ENCODE data around the gene CNTNAP2.

DNA sequence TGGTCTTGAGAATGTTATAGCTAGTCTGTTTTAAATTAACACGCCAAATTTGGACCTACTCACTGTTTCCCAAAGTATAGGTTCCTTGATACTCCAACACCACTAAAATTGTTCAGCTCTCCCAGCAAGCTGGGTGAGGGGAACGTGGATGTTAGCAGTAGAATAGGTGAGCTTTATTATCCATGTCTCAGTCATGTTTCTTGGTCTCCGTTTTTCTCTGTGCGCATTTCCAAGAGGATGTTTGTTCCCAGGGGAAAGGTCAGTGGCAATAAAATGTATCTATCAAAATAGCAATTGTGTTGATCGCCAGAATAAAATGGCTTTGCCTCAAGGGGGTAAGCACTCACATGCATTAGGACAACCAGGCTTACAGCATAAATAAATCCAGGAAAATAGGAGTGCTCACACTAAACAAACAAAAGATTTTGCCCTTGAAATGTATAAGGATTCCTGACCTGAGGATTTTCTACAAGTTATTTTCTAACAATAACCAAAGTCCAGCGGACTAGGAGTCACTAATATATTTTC is 2286.9 kb downstream of the CNTNAP2 start:
- TF ChIP-seq, protein P1, sequence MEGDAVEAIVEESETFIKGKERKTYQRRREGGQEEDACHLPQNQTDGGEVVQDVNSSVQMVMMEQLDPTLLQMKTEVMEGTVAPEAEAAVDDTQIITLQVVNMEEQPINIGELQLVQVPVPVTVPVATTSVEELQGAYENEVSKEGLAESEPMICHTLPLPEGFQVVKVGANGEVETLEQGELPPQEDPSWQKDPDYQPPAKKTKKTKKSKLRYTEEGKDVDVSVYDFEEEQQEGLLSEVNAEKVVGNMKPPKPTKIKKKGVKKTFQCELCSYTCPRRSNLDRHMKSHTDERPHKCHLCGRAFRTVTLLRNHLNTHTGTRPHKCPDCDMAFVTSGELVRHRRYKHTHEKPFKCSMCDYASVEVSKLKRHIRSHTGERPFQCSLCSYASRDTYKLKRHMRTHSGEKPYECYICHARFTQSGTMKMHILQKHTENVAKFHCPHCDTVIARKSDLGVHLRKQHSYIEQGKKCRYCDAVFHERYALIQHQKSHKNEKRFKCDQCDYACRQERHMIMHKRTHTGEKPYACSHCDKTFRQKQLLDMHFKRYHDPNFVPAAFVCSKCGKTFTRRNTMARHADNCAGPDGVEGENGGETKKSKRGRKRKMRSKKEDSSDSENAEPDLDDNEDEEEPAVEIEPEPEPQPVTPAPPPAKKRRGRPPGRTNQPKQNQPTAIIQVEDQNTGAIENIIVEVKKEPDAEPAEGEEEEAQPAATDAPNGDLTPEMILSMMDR (IDR thresholded peaks at IDR 0.05; ENCODE audit: borderline replicate concordance, extremely low read depth, low read length, poor library complexity, severe bottlenecking), result no peak
- no peak for TF ChIP-seq EZH2 (IDR thresholded peaks at IDR 0.05; ENCODE audit: borderline replicate concordance, low read depth, low read length, severe bottlenecking)
